Uterus (tissue), 4 donors: ENCODE results near the gene SYTL3. TPM values are rescaled to one million over a fixed set of nuclear protein-coding genes. Genes with fewer than 3 reads are reported as not detected.
"Not testable (repeated sequence)": the region's sequence is repeated elsewhere in the genome, so short reads cannot be mapped to it uniquely, and the experiment has no call there.

Source experiments
- DNase-seq, 2 donors: peaks; one replicate each; pipeline ENCODE4 v3.0.0-alpha.2; 2019 to 2020
- H3K27ac ChIP-seq, 2 donors: fragments of 200-600 bp; sonication (generic); 1 replicate in 1 of 2; 2 replicates in 1 of 2; pipeline ENCODE4 v1.5.1; 2016 to 2018
- H3K27me3 ChIP-seq, 2 donors: fragments of 200-600 bp; sonication (generic); one replicate each; pipeline ENCODE4 v1.5.1; 2018 to 2019; ENCODE audit warnings: control low read depth in 1 of 2
- H3K36me3 ChIP-seq, 2 donors: fragments of 200-600 bp; sonication (generic); one replicate each; pipeline ENCODE4 v1.5.1; 2019; ENCODE audit warnings: control low read depth in 1 of 2
- H3K4me1 ChIP-seq, 2 donors: fragments of 200-600 bp; sonication (generic); one replicate each; pipeline ENCODE4 v1.5.1; 2018 to 2019; ENCODE audit warnings: control low read depth in 1 of 2
- H3K4me3 ChIP-seq, 2 donors: fragments of 200-600 bp; sonication (generic); 1 replicate in 1 of 2; 2 replicates in 1 of 2; pipeline ENCODE4 v1.5.1; 2018 to 2019; ENCODE audit warnings: mild to moderate bottlenecking in 1 of 2
- H3K9me3 ChIP-seq, 2 donors: fragments of 200-600 bp; sonication (generic); one replicate each; pipeline ENCODE4 v1.5.1; 2019; ENCODE audit warnings: control low read depth in 1 of 2
- POLR2A ChIP-seq, 2 donors: fragments of 450-650 bp; IDR thresholded peaks; one replicate each; pipeline ENCODE4 v1.6.1; 2016; ENCODE audit warnings: antibody characterized with exemption in 2 of 2, mild to moderate bottlenecking in 1 of 2, moderate library complexity in 1 of 2
- intact Hi-C: fragments of 100-400 bp; cut with DNase I; formaldehyde crosslinking; loops from one replicate; pipeline ENCODE4 v1.15.1; 2023; ENCODE audit warnings: low total_unique reads
- total RNA-seq, 4 donors: library from RNA; depleted of rRNA in 3 of 4; stranded (reverse); fragments of >200 nt in 3 of 4; gene quantifications; one replicate each; pipeline versions ENCODE4 v1.1.0 to v1.2.4, GENCODE V29; 2014 to 2023
- TF ChIP-seq, protein P1 (sequence below), 4 experiments: fragments of 200-600 bp in 2 of 4; fragments of 450-650 bp in 2 of 4; sonication (generic) in 2 of 4; IDR thresholded peaks; one replicate each; pipeline ENCODE4 v1.5.1; 2016 to 2019; ENCODE audit warnings: antibody characterized with exemption in 4 of 4, mild to moderate bottlenecking in 2 of 4, moderate library complexity in 1 of 4
- donor health status: DM: yes; HTN: yes; CAD: no.

SYTL3 gene
- total RNA-seq, 4 donors from 2014 or later, result 0.51 to 12.4 (median 3.3) TPM

DNA sequence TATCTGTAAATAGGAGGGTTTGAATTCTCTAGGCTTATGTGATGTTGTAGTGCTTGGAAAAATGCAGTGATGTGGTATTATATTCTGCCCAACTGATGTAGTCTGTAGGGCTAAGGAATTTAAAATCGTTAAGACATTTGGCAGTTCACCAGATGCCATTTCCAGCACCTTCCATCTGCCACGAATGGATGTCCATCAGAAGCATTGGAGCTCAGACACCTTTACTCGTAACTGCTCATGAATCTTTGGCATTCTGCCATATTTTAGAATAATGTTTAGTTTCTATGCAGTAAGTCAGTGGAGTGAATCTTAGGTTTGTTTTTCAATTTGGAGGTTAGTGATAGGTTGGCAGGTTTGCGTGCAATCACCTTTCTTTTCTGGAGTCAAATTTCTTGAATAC, 2.4 kb upstream of the SYTL3 start:
- H3K36me3 ChIP-seq, result no peaks in the 10 kb centered on the region
- H3K27ac ChIP-seq, result no peak overlapping the region
- TF ChIP-seq, protein P1, sequence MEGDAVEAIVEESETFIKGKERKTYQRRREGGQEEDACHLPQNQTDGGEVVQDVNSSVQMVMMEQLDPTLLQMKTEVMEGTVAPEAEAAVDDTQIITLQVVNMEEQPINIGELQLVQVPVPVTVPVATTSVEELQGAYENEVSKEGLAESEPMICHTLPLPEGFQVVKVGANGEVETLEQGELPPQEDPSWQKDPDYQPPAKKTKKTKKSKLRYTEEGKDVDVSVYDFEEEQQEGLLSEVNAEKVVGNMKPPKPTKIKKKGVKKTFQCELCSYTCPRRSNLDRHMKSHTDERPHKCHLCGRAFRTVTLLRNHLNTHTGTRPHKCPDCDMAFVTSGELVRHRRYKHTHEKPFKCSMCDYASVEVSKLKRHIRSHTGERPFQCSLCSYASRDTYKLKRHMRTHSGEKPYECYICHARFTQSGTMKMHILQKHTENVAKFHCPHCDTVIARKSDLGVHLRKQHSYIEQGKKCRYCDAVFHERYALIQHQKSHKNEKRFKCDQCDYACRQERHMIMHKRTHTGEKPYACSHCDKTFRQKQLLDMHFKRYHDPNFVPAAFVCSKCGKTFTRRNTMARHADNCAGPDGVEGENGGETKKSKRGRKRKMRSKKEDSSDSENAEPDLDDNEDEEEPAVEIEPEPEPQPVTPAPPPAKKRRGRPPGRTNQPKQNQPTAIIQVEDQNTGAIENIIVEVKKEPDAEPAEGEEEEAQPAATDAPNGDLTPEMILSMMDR (IDR thresholded peaks at IDR 0.05), result no peak
- intact Hi-C loops, result no loop called here
- no peaks in the 10 kb centered on the region for H3K27me3 ChIP-seq
- no peak overlapping the region for H3K4me3 ChIP-seq
- DNase-seq, result no peak
- no peaks in the 10 kb centered on the region for H3K4me1 ChIP-seq
- H3K9me3 ChIP-seq, result no peaks in the 10 kb centered on the region

DNA sequence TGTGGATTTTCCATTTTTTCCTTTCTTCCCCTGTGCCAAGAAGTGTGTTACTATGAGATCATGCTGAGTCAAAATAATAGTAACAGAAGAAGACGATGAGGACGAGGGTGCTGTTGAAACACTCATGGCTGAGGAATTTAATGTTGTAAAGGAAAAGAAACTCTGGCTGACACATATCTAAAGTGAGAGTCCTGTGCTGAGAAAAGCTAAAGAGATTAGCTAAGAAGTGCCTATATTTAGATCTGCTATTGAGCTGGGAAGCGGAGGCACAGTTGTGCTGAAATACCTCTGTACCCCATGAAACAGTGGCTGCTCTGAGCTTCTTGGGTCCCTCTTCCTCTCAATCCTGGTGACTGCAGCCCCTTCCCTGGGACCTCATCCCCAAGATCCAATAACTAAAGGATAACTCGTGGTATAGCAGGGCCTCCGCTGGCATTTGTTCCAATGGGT, 1.1 kb upstream of the SYTL3 start:
- H3K36me3 ChIP-seq, result no peaks in the 10 kb centered on the region
- no peak for TF ChIP-seq POLR2A (IDR thresholded peaks at IDR 0.05)

DNA sequence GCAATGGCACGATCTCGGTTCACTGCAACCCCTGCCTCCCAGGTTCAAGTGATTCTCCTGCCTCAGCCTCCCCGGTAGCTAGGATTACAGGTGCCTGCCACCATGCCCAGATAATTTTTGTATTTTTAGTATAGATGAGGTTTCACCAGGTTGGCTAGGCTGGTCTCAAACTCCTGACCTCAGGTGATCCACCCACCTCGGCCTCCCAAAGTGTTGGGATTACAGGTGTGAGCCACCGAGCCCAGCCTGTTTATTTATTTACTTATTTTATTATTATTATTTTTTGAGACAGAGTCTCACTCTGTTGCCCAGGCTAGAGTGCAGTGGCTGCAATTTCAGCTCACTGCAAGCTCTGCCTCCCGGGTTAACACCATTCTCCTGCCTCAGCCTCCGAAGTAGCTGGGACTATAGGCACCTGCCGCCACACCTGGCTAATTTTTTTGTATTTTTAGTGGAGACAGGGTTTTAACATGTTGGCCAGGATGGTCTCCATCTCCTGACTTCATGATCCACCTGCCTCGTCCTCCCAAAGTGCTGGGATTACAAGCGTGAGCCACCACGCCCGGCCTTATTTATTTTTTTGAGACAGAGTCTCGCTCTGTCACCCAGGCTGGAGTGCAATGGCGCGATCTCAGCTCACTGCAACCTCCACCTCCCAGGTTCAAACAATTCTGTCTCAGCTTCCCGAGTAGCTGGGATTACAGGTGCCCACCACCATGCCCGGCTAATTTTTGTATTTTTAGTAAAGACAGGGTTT, 2.3 kb downstream of the SYTL3 start:
- DNase-seq, H3K36me3 ChIP-seq, H3K9me3 ChIP-seq, H3K27ac ChIP-seq, H3K4me3 ChIP-seq, intact Hi-C loops, H3K27me3 ChIP-seq, H3K4me1 ChIP-seq: not testable (repeated sequence)

More for the DNA sequence above, 1.1 kb upstream of the SYTL3 start:
- H3K4me1 ChIP-seq, result no peaks in the 10 kb centered on the region
- intact Hi-C loops, result no loop called here
- no peak overlapping the region for H3K4me3 ChIP-seq
- no peaks in the 10 kb centered on the region for H3K9me3 ChIP-seq
- peak overlapping the region; percentile 61 to 69 for H3K27ac ChIP-seq
- DNase-seq, result no peak
- no peaks in the 10 kb centered on the region for H3K27me3 ChIP-seq

DNA sequence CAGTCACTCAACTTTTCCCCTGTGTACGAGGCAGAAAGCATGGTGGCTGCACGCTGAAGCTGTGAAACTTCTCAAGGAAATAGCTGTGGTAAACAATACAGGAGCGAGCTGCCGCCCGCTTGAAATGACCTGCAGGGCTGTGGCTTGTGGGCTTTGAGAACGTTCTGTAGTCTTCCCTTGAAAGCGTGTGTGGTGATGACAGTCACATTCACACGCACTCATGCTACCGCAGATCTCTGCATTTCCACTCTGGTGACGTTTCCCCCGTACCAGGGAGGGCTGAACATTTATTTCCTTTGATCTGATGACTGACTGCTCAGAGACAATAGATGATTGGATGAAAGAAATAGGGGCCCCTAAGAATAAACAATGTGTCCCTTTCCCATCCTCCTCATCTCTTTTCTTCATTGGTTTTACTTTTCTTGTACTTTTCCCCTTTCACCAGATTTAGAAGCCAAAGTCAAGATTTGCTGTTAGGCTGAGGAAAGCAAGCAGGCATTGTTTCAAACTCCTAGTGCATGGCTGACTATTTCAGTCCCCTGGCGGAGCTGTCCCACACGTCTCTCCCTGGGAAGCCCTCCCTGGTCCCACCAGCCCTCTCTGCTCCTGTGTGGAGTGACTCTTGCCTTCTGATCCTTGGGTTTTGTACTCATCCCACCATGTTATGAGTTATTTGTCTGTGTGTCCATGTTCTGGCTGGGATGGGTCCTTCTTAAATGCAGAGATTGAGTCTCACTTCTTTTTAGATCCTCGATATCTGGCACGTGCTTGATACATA, 3.9 kb downstream of the SYTL3 start:
- TF ChIP-seq, protein P1 (IDR thresholded peaks at IDR 0.05), result no peak
- no peak for TF ChIP-seq POLR2A (IDR thresholded peaks at IDR 0.05)
- DNase-seq, result no peak
- Histone ChIP-seq H3K27me3 (no peaks in the 10 kb centered on the region), H3K4me3 (no peak overlapping the region), H3K4me1 (no peaks in the 10 kb centered on the region), H3K9me3 (no peaks in the 10 kb centered on the region), H3K36me3 (no peaks in the 10 kb centered on the region), H3K27ac (peak overlapping the region; percentile 75 to 78)
- intact Hi-C loops, result no loop called here

DNA sequence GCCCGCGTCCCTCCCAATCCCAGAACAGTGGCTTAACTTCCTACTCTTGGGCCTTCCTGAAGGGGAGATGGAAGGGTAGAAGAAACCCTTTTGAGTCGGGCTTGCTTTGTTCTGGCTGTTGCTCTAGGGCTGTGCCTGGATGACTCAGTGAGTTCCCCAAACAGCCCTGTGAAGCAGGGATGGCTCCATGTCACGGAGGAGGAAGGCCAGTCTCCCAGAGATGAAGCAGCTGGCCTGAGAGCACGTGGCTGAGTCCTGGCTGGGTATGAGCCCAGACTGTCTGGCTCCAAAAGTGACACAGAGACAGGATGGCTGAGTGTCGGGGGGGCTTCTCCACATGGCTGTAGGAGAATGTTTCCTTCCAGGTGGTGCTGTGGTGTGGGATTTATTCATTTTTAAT, 4.6 kb downstream of the SYTL3 start:
- no peaks in the 10 kb centered on the region for H3K27me3 ChIP-seq
- no peaks in the 10 kb centered on the region for H3K9me3 ChIP-seq
- no peak for TF ChIP-seq POLR2A (IDR thresholded peaks at IDR 0.05)
- TF ChIP-seq, protein P1 (IDR thresholded peaks at IDR 0.05), result no peak
- intact Hi-C loops, result no loop called here
- peak overlapping the region; percentile 75 to 78 for H3K27ac ChIP-seq
- peak; percentile 85 to 87 for DNase-seq
- H3K4me3 ChIP-seq, result no peak overlapping the region
- no peaks in the 10 kb centered on the region for H3K36me3 ChIP-seq
- H3K4me1 ChIP-seq, result no peaks in the 10 kb centered on the region

DNA sequence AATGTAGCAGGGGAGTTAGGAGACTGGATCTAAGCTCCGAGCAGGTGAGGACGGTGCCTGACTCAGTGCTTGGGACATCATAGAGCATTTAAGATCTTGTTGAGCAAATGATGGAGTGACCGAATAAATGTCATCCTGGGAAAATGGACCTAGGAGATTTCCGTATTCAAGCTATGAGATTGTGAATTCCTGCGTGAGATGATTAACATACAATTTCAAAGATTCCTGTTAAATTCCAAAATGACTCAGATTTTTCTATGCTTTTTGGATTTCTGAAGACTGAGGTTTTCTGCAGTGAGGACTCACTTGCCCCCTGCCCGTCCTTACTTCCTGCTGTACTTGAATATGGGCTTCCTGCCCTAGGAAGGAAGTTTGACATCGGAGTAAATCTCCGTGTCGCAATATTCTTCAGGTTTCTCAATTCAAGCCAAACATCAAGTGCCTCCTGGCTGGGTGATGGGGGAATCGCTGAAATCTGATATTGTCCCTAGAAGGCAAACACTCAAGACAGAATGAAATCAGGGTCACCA, 5.2 kb downstream of the SYTL3 start:
- Histone ChIP-seq H3K27me3 (no peaks in the 10 kb centered on the region), H3K36me3 (no peaks in the 10 kb centered on the region), H3K4me3 (no peak overlapping the region), H3K27ac (peak overlapping the region; percentile 75 to 78), H3K9me3 (no peaks in the 10 kb centered on the region), H3K4me1 (no peaks in the 10 kb centered on the region)
- DNase-seq, result no peak
- intact Hi-C loops, result no loop called here
- TF ChIP-seq POLR2A (IDR thresholded peaks at IDR 0.05), result no peak
- TF ChIP-seq, protein P1 (IDR thresholded peaks at IDR 0.05), result no peak
